GM15510 (cell line): ENCODE data around the gene NR2E1.

Source experiments
- POLR2A ChIP-seq: IDR thresholded peaks from 3 replicates; pipeline ENCODE4 v1.6.1; 2011; ENCODE audit warnings: borderline replicate concordance; ENCODE audit not compliant: insufficient read length; ENCODE audit errors: extremely low read depth

NR2E1 gene

GRCh38 chr6:108134213-108134970, 31.4 kb upstream of the NR2E1 start:
- TF ChIP-seq POLR2A = no peak

GRCh38 chr6:108142240-108142639, 23.6 kb upstream of the NR2E1 start:
- TF ChIP-seq POLR2A = no peak

- no peak for TF ChIP-seq POLR2A
Observed at GRCh38 chr6:108145639-108146038, 20.2 kb upstream of the NR2E1 start.

GRCh38 chr6:108152446-108152845, 13.4 kb upstream of the NR2E1 start:
- TF ChIP-seq POLR2A = no peak

GRCh38 chr6:108156180-108156937, 9.5 kb upstream of the NR2E1 start:
- no peak for TF ChIP-seq POLR2A

GRCh38 chr6:108156938-108157233, 8.9 kb upstream of the NR2E1 start:
- no peak for TF ChIP-seq POLR2A

- TF ChIP-seq POLR2A = no peak
Observed at GRCh38 chr6:108157234-108157980, 8.4 kb upstream of the NR2E1 start.

GRCh38 chr6:108157981-108158525, 7.8 kb upstream of the NR2E1 start:
- TF ChIP-seq POLR2A = no peak

GRCh38 chr6:108159981-108160380, 5.8 kb upstream of the NR2E1 start:
- TF ChIP-seq POLR2A = no peak

GRCh38 chr6:108161724-108162282, 4.0 kb upstream of the NR2E1 start:
- TF ChIP-seq POLR2A = no peak

- TF ChIP-seq POLR2A = no peak
Observed at GRCh38 chr6:108163267-108163643, 2.6 kb upstream of the NR2E1 start.

- TF ChIP-seq POLR2A = no peak
Observed at GRCh38 chr6:108163644-108164542, 1.9 kb upstream of the NR2E1 start.

GRCh38 chr6:108164543-108164814, 1.3 kb upstream of the NR2E1 start:
- TF ChIP-seq POLR2A = no peak
